A673 (cell line): Measurements from ENCODE around the gene CD226. TPM values are rescaled to one million over a fixed set of nuclear protein-coding genes. Genes with fewer than 3 reads are reported as not detected.

Experiments
- BruUV-seq: library from RNA; stranded (reverse); fragments of 400-500 nt; replicated peaks from 2 replicates; lab custom pipeline; 2021; lab: Mats Ljungman, UMichigan
- CTCF ChIA-PET: fragments of 300-600 bp; sonication (Branson Sonifier 250); formaldehyde crosslinking; loops from one replicate; lab custom pipeline; 2022; ENCODE audit warnings: antibody characterized with exemption; lab: Charles Lee
- POLR2A ChIA-PET: fragments of 300-600 bp; sonication (Branson Sonifier 250); formaldehyde crosslinking; loops from one replicate; lab custom pipeline; 2022; ENCODE audit warnings: antibody characterized with exemption; ENCODE audit not compliant: low non-redundant PET; lab: Charles Lee
- DNase-seq: peaks from one replicate; pipeline ENCODE4 v3.0.0-alpha.2; 2015; ENCODE audit warnings: low spot score
- H3K27ac ChIP-seq: fragments of 200-600 bp; sonication (generic); 2 replicates; pipeline ENCODE4 v1.5.1; 2016; ENCODE audit warnings: mixed run types, low read depth, mild to moderate bottlenecking, mixed read lengths, antibody characterized with exemption, low read length; ENCODE audit not compliant: poor library complexity, severe bottlenecking
- H3K27me3 ChIP-seq: fragments of 200-600 bp; sonication (generic); replicated peaks from 2 replicates; pipeline ENCODE4 v1.6.1; 2017; ENCODE audit warnings: mixed run types, low read depth, mild to moderate bottlenecking, mixed read lengths, antibody characterized with exemption, low read length; ENCODE audit not compliant: insufficient read depth, poor library complexity
- H3K36me3 ChIP-seq: fragments of 200-600 bp; sonication (generic); 2 replicates; pipeline ENCODE4 v1.6.1; 2016; ENCODE audit warnings: mixed run types, mild to moderate bottlenecking, mixed read lengths, antibody characterized with exemption, low read length; ENCODE audit not compliant: insufficient read depth, poor library complexity, severe bottlenecking
- H3K4me1 ChIP-seq: fragments of 200-600 bp; sonication (generic); 2 replicates; pipeline ENCODE4 v1.6.1; 2017; ENCODE audit warnings: mixed run types, mild to moderate bottlenecking, mixed read lengths, antibody characterized with exemption, low read length; ENCODE audit not compliant: insufficient read depth, poor library complexity, severe bottlenecking
- H3K4me3 ChIP-seq: fragments of 200-600 bp; sonication (generic); 2 replicates; pipeline ENCODE4 v1.5.1; 2016; ENCODE audit warnings: low read depth, mixed run types, mild to moderate bottlenecking, mixed read lengths, low read length; ENCODE audit not compliant: poor library complexity, severe bottlenecking
- H3K9me3 ChIP-seq: fragments of 200-600 bp; sonication (generic); 2 replicates; pipeline ENCODE4 v1.6.1; 2016; ENCODE audit warnings: mixed run types, low read depth, mild to moderate bottlenecking, mixed read lengths, antibody characterized with exemption, low read length; ENCODE audit not compliant: poor library complexity, severe bottlenecking
- EZH2 ChIP-seq: fragments of 200-600 bp; sonication (generic); IDR thresholded peaks from 2 replicates; pipeline ENCODE4 v1.6.1; 2017; ENCODE audit warnings: borderline replicate concordance, low read depth, mild to moderate bottlenecking, mixed read lengths, antibody characterized with exemption, low read length; ENCODE audit not compliant: poor library complexity, severe bottlenecking
- intact Hi-C: fragments of 100-400 bp; cut with micrococcal nuclease; formaldehyde crosslinking; loops from one replicate; pipeline ENCODE4 v1.10.0; 2022; ENCODE audit not compliant: unreplicated experiment
- total RNA-seq: library from RNA; stranded (reverse); gene quantifications from 2 replicates; pipeline ENCODE4 v1.2.3, GENCODE V29; 2021
- TF ChIP-seq, protein P1 (sequence below): fragments of 300-800, 200-600 bp; sonication (generic); conservative IDR thresholded peaks from 2 replicates; pipeline ENCODE4 v1.5.1; 2017; ENCODE audit warnings: low read depth, mild to moderate bottlenecking, antibody characterized with exemption, low read length, moderate library complexity, mixed read lengths

CD226 gene
- total RNA-seq, 1 experiment from 2014 or later = 0.71 TPM

DNA sequence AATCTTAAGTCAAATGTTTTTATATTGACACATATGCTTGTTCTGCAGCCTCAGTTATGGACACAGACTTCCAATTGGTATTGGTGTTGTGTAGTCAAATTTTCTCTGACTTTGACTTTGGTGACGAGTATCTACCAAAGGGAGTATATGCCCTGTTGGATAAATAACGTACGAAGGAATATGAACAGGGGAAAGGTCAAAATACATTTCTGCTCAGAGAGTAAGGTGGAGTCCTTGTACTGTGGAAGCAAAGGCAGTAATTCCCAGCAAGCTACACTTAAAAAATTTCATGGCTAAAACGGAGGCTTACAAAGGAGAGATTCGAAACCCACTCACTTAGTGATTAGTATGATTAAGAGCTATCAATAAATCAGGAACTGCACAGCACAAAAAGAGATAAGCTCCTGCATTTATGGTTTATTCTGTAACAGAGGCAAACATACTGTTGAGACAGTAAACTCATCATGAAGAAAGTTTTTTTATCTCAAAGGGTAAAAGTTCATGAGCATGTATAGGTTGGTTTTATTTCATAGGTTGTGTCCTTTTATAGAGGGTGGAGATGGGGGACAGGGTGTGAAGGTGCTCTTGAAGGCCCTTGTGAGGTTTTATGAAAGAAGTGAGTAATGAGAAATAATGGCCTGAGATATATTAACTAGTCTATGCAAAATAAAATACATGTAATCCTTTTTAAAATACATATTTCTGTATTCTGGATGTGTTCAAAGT is 142.7 kb downstream of the CD226 start:
- no peak overlapping the region for H3K27ac ChIP-seq
- no TSS peak for BruUV-seq
- DNase-seq = no peak
- H3K4me1 ChIP-seq = no peaks in the 10 kb centered on the region
- intact Hi-C loops = no loop called here
- POLR2A ChIA-PET = no interaction called here
- TF ChIP-seq, protein P1, sequence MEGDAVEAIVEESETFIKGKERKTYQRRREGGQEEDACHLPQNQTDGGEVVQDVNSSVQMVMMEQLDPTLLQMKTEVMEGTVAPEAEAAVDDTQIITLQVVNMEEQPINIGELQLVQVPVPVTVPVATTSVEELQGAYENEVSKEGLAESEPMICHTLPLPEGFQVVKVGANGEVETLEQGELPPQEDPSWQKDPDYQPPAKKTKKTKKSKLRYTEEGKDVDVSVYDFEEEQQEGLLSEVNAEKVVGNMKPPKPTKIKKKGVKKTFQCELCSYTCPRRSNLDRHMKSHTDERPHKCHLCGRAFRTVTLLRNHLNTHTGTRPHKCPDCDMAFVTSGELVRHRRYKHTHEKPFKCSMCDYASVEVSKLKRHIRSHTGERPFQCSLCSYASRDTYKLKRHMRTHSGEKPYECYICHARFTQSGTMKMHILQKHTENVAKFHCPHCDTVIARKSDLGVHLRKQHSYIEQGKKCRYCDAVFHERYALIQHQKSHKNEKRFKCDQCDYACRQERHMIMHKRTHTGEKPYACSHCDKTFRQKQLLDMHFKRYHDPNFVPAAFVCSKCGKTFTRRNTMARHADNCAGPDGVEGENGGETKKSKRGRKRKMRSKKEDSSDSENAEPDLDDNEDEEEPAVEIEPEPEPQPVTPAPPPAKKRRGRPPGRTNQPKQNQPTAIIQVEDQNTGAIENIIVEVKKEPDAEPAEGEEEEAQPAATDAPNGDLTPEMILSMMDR = no peak
- TF ChIP-seq EZH2 = no peak
- no peaks in the 10 kb centered on the region for H3K9me3 ChIP-seq
- H3K36me3 ChIP-seq = no peaks in the 10 kb centered on the region
- no peak overlapping the region for H3K4me3 ChIP-seq
- CTCF ChIA-PET = no interaction called here
- no peaks in the 10 kb centered on the region for H3K27me3 ChIP-seq
